Measurements from ENCODE around the gene WNK2.

WNK2 gene

DNA sequence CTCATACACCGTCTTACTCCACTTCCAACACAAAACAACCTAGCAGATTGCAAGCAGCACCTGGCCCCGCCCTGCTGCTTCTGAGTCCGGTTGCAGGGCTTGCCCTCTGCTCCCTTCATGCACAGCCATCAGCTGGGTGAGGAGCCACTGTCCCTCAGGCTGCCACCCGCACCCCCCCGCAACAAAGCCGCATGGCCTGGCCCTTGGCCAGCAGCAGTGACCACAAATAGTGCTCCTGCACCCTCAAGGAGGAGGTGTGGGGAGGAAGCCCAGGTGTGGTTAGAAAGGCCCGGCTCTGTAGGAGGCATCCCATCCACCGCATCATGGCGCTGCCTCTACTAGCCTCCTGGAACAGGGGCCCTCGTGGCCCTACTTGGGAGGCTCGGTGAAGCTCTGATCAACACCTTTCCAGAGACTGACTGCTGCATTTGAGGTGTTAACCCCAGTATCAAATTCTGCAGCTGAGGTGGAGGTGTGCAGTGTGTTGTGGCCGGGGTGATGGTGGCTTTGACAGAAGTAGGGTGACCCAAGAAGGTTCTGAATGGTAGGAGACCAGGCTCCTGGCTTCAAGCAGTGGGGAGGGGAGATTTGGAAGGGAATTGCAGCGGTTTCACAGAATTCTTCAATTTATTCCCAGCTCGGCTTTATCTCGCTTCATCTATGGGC, 52.7 kb downstream of the WNK2 start:
- Mint-ChIP-seq H3K27me3 (peaks cover 11% of the 10 kb centered on the region), H3K27ac (no peak overlapping the region), H3K4me3 (no peak overlapping the region)

DNA sequence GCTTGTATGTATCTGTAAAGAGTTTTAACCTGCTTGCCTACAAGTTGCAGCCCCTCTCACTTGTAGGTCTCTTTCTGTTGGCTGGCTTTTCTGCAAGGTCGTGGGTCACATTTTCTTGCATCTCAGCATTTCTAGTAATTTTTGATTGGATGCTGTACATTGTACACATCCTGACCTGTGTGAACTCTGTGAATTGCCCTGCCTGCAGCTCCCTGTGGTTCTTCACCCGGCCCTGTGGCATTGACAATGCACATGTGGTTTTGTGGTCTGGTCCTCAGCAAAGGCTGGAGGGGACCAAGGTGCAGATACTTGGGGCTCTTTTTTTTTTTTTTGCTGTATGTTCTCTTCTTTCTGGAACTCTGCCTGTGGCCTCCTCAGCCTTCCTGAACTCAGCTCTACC, 53.6 kb downstream of the WNK2 start:
- no peaks in the 10 kb centered on the region for H3K9me3 Mint-ChIP-seq
- peaks cover 6% of the 10 kb centered on the region for H3K27me3 Mint-ChIP-seq
- peaks cover 6% of the 10 kb centered on the region for H3K4me1 Mint-ChIP-seq (ENCODE audit: low read depth)
- no peak overlapping the region for H3K27ac Mint-ChIP-seq
- H3K4me3 Mint-ChIP-seq, result no peak overlapping the region
- no peaks in the 10 kb centered on the region for H3K36me3 Mint-ChIP-seq (ENCODE audit: low read depth)

More for the DNA sequence above, 52.7 kb downstream of the WNK2 start:
- H3K9me3 Mint-ChIP-seq, result no peaks in the 10 kb centered on the region
- H3K36me3 Mint-ChIP-seq (ENCODE audit: low read depth), result no peaks in the 10 kb centered on the region
- H3K4me1 Mint-ChIP-seq (ENCODE audit: low read depth), result peaks cover 6% of the 10 kb centered on the region

DNA sequence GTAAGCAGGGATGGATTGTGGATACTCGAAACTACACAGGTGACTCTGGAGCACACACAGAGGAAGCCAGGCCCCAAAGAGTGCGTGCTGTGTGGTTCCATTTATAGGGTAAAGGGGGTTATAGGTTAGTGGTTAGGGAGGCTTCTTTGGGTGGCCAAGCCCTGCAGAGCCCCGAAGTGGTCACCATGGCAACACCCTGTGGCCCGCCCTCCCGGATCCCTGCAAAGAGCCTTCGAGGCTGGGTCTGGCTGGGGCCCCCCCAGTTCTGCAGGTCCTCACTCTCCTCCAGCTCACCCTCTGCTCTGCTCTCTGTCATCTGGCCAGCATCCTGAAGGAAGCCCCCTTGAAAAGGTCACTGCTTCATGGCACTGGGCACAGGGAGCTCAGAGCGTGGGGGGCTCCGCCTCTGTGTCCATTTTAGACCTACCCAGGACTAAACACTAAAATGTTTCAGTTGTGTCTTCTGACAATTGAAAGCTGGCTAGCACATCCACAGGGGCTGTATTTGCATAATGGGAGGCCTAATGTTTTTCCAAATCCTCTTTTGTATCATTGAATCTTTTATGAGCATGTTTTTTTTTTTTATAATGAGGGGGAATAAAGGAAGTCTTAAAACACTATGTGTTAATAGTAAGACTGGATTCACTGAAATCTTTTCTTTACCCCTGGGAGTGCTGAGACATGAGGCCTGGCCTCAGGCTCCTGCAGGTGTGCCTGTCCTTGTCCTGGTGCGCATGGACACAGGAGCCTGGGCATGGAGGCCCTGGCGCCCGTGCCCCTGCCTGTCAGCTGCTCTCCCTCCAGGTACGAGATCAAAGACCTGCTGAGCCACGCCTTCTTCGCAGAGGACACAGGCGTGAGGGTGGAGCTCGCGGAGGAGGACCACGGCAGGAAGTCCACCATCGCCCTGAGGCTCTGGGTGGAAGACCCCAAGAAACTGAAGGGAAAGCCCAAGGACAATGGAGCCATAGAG, 55.3 kb downstream of the WNK2 start:
- Mint-ChIP-seq H3K36me3 (ENCODE audit: low read depth) (no peaks in the 10 kb centered on the region), H3K27ac (no peak overlapping the region), H3K9me3 (no peaks in the 10 kb centered on the region), H3K4me1 (ENCODE audit: low read depth) (peaks cover 6% of the 10 kb centered on the region), H3K4me3 (no peak overlapping the region), H3K27me3 (no peaks in the 10 kb centered on the region)

DNA sequence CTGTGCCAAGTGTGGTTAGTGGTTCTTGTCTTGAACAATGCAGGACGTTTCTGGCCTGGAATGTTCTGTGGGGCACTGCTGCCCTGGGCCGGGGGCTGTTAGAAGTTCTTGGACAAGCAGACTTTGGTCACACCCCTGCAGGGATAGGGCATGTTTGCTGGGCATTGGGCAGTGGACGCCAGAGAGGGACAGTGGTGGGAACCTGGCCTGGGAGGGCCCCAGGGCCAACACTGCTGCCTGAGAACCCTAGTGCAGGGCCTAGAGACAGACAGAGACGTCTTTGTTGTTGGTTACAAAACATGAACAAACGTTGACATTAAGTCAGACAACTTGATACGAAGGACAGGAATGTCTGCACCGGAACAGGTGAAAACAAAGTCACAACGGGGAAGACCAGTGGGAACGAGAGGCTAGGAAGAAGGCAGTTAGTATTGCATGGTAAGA, 57.0 kb downstream of the WNK2 start:
- H3K4me3 Mint-ChIP-seq, result no peak overlapping the region
- peaks cover 6% of the 10 kb centered on the region for H3K4me1 Mint-ChIP-seq (ENCODE audit: low read depth)
- no peaks in the 10 kb centered on the region for H3K9me3 Mint-ChIP-seq
- no peak overlapping the region for H3K27ac Mint-ChIP-seq
- H3K36me3 Mint-ChIP-seq (ENCODE audit: low read depth), result no peaks in the 10 kb centered on the region
- H3K27me3 Mint-ChIP-seq, result no peaks in the 10 kb centered on the region

- no peaks in the 10 kb centered on the region for H3K36me3 Mint-ChIP-seq (ENCODE audit: low read depth)
- H3K27me3 Mint-ChIP-seq, result no peaks in the 10 kb centered on the region
- no peaks in the 10 kb centered on the region for H3K4me1 Mint-ChIP-seq (ENCODE audit: low read depth)
- H3K9me3 Mint-ChIP-seq, result no peaks in the 10 kb centered on the region
- no peak overlapping the region for H3K27ac Mint-ChIP-seq
- H3K4me3 Mint-ChIP-seq, result no peak overlapping the region
Measured at GRCh38 chr9:93243112-93243511, 59.2 kb downstream of the WNK2 start.

GRCh38 chr9:93244101-93244500, 60.2 kb downstream of the WNK2 start:
- Mint-ChIP-seq H3K36me3 (ENCODE audit: low read depth) (no peaks in the 10 kb centered on the region), H3K9me3 (no peaks in the 10 kb centered on the region), H3K4me1 (ENCODE audit: low read depth) (no peaks in the 10 kb centered on the region), H3K4me3 (no peak overlapping the region), H3K27ac (no peak overlapping the region), H3K27me3 (no peaks in the 10 kb centered on the region)

DNA sequence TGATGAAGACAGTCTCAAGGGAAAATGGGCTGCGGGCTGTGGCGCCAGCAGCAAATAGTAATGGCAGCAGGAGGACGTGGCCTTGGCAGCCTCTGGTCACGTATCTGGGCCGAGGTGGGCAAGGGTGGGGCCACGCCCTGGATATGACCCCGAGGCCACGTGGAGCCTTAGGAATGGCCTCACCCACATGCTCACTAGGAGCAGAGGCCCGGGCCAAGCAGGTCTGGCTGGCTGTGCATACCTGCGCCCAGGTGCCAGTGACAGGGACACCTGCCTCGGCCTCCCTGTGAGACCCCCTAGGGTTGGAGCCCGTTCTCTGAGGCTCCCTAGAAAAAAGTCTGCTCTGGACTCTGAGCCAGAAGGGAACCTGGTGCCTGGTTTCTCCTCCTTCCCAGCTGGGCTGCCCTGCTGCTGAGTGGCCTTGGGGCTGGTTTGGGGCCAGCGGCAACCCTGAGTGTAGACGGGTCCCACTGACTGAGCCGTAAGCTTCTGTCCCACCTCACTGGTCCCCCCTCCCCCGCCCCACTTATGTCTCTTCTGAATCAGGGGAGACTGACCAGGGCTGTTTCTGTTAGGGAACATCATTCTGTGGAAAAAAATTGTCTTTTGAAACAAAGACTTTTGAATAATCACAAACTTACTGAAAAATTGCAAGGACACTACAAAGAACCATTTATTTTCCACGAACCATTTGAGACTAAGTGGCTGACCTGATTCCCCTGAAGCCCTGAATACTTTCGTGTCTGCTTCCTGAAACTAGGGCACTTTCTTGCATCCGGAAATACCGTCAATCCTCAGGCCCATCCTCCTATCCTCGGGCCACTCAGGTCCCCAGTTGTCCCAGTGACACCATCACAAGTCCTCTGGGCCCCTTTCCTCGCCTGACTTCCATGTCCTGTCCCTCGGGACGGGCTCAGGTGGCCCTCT, 60.8 kb downstream of the WNK2 start:
- H3K27ac Mint-ChIP-seq, result no peak overlapping the region
- H3K4me1 Mint-ChIP-seq (ENCODE audit: low read depth), result no peaks in the 10 kb centered on the region
- no peaks in the 10 kb centered on the region for H3K9me3 Mint-ChIP-seq
- no peaks in the 10 kb centered on the region for H3K36me3 Mint-ChIP-seq (ENCODE audit: low read depth)
- H3K27me3 Mint-ChIP-seq, result no peaks in the 10 kb centered on the region
- H3K4me3 Mint-ChIP-seq, result no peak overlapping the region

DNA sequence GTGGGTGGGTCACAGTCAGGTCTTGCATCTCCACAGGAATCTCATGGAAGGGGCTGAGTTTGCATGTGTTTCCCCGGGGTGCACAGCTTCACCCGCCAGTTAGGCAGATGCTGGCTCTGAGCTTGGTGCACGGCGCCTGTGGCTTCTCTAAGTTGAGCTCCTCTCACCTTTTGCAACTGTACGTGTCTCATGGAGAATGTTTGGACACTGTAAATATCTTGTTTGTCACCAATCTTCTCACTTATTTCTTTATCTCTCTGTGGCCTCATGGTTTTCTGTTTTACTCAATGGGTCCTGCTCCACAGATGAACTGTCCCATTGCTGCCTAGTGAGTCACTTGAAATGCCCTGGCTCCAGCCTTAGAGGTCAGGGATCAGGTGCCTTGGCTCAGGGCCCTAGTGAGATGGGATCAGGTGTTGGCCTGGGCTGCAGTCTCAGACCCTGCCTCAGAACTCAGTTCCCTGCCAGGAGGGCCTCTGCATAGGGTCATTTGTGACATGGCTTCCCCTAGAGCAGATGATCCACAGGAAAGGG, 61.6 kb downstream of the WNK2 start:
- Mint-ChIP-seq H3K9me3 (no peaks in the 10 kb centered on the region), H3K4me1 (ENCODE audit: low read depth) (no peaks in the 10 kb centered on the region), H3K27me3 (no peaks in the 10 kb centered on the region), H3K4me3 (no peak overlapping the region), H3K36me3 (ENCODE audit: low read depth) (no peaks in the 10 kb centered on the region), H3K27ac (no peak overlapping the region)

- Mint-ChIP-seq H3K36me3 (ENCODE audit: low read depth) (no peaks in the 10 kb centered on the region), H3K4me3 (no peak overlapping the region), H3K27ac (no peak overlapping the region), H3K4me1 (ENCODE audit: low read depth) (no peaks in the 10 kb centered on the region), H3K9me3 (no peaks in the 10 kb centered on the region), H3K27me3 (no peaks in the 10 kb centered on the region)
Measured at GRCh38 chr9:93246111-93246510, 62.2 kb downstream of the WNK2 start.

- Mint-ChIP-seq H3K36me3 (ENCODE audit: low read depth) (no peaks in the 10 kb centered on the region), H3K4me1 (ENCODE audit: low read depth) (no peaks in the 10 kb centered on the region), H3K27ac (no peak overlapping the region), H3K27me3 (no peaks in the 10 kb centered on the region), H3K9me3 (no peaks in the 10 kb centered on the region), H3K4me3 (no peak overlapping the region)
Measured at GRCh38 chr9:93246526-93246925, 62.6 kb downstream of the WNK2 start.

DNA sequence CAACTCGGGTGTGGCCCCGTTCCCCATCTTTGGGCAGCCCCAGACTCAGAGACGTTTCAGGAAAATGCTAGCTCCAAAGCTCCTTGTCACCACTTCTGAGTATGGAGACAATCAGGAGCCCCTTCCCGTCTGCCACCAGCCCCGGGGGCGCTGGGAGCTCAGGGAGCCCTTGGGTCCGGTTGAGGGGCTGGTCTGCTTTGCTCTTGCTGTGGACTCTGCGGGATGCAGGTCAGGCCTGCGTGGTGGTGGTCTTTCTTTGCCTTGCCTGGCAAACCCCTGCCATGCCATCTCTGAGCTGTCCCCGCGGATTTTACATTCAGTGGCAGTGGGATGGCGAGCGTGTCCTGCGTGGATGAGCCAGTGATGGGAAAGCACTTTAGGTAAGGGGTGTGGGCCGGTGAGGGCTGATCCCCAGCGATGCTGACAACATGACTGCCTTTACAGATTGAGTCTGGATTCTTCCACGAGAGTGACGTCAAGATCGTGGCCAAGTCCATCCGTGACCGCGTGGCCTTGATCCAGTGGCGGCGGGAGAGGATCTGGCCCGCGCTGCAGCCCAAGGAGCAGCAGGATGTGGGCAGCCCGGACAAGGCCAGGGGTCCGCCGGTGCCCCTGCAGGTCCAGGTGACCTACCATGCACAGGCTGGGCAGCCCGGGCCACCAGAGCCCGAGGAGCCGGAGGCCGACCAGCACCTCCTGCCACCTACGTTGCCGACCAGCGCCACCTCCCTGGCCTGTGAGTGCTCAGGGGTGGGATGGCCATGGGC, 63.3 kb downstream of the WNK2 start:
- Mint-ChIP-seq H3K36me3 (ENCODE audit: low read depth) (no peaks in the 10 kb centered on the region), H3K9me3 (no peaks in the 10 kb centered on the region), H3K27me3 (no peaks in the 10 kb centered on the region), H3K4me3 (no peak overlapping the region), H3K4me1 (ENCODE audit: low read depth) (no peaks in the 10 kb centered on the region), H3K27ac (no peak overlapping the region)

GRCh38 chr9:93247892-93248291, 64.0 kb downstream of the WNK2 start:
- Mint-ChIP-seq H3K4me1 (ENCODE audit: low read depth) (no peaks in the 10 kb centered on the region), H3K4me3 (no peak overlapping the region), H3K27me3 (no peaks in the 10 kb centered on the region), H3K36me3 (ENCODE audit: low read depth) (no peaks in the 10 kb centered on the region), H3K9me3 (no peaks in the 10 kb centered on the region), H3K27ac (no peak overlapping the region)

DNA sequence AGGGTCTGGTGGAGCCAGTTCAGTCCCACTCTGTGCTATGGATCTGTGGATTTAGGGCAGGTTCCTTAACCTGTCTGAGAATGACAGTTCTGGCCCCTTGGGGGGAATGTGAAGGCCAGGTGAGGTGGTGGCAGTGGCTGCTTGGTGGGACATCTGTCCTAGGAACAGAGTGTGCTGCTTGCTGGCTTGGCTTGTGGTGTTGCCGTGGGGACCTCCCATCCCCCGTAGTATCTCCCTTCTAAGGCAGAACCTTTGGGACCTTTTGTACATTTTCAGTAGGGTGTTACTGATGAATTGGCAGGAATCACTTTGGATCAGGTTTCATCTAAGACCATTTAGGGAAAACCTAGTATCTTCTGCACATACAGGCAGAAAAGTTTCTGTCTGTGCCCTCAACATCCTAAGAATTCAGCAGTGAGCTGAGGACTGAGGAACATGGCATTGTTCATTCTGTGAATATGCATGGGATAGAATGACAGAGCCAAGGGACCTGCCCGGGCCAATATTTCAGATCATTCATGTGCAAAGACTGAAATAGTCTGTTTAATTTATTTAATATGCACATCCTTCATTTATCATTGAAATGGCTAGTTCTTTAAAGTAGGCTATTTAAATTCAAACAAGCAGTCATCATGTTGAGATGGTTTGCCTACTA, 64.6 kb downstream of the WNK2 start:
- no peak overlapping the region for H3K4me3 Mint-ChIP-seq
- H3K4me1 Mint-ChIP-seq (ENCODE audit: low read depth), result no peaks in the 10 kb centered on the region
- H3K9me3 Mint-ChIP-seq, result no peaks in the 10 kb centered on the region
- H3K27ac Mint-ChIP-seq, result no peak overlapping the region
- no peaks in the 10 kb centered on the region for H3K36me3 Mint-ChIP-seq (ENCODE audit: low read depth)
- no peaks in the 10 kb centered on the region for H3K27me3 Mint-ChIP-seq

All from stimulated activated naive CD8-positive, alpha-beta T cell treated with anti-CD3 and anti-CD28 coated beads, Interleukin-15, Interleukin-2, amounts not matched to agents 100 ng/mL and 50 ng/mL, for 24 hours (primary cell).